ENCODE measurements around the gene DHCR7. TPM values are rescaled to one million over a fixed set of nuclear protein-coding genes. Genes with fewer than 3 reads are reported as not detected.

DHCR7 gene
- total RNA-seq, 4 donors from 2014 or later = 7.1 to 24.1 (median 17.8) TPM

DNA sequence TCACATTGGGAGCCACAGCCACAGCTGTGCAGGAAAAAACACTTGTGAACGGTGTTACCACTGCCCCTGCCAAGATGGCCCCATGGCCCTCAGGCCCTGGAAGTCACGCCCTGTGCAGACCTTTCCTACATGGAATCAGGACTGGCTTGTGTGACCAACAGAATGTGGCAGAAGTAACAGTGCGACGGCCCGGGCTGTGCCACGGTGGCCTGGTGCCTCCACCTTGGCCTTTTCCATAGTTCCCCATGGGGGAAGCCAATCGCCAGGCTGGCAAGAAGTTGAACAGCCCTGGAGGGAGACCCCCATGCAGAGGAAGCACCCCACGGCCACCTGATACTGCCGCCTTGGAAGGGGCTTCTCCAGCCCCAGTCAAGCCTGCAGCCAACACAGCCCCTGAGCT, 48.0 kb downstream of the DHCR7 start:
- no peaks in the 10 kb centered on the region for H3K27me3 ChIP-seq
- DNase-seq = no peak
- H3K36me3 ChIP-seq = no peaks in the 10 kb centered on the region
- no peaks in the 10 kb centered on the region for H3K9me3 ChIP-seq
- no peak overlapping the region for H3K27ac ChIP-seq
- intact Hi-C loops (cut with DNase I; ENCODE audit: low total_unique reads) = no loop called here
- no peaks in the 10 kb centered on the region for H3K4me1 ChIP-seq
- TF ChIP-seq, protein P1, sequence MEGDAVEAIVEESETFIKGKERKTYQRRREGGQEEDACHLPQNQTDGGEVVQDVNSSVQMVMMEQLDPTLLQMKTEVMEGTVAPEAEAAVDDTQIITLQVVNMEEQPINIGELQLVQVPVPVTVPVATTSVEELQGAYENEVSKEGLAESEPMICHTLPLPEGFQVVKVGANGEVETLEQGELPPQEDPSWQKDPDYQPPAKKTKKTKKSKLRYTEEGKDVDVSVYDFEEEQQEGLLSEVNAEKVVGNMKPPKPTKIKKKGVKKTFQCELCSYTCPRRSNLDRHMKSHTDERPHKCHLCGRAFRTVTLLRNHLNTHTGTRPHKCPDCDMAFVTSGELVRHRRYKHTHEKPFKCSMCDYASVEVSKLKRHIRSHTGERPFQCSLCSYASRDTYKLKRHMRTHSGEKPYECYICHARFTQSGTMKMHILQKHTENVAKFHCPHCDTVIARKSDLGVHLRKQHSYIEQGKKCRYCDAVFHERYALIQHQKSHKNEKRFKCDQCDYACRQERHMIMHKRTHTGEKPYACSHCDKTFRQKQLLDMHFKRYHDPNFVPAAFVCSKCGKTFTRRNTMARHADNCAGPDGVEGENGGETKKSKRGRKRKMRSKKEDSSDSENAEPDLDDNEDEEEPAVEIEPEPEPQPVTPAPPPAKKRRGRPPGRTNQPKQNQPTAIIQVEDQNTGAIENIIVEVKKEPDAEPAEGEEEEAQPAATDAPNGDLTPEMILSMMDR (IDR thresholded peaks at IDR 0.05) = no peak
- TF ChIP-seq POLR2A (IDR thresholded peaks at IDR 0.05) = no peak
- no peak overlapping the region for H3K4me3 ChIP-seq

DNA sequence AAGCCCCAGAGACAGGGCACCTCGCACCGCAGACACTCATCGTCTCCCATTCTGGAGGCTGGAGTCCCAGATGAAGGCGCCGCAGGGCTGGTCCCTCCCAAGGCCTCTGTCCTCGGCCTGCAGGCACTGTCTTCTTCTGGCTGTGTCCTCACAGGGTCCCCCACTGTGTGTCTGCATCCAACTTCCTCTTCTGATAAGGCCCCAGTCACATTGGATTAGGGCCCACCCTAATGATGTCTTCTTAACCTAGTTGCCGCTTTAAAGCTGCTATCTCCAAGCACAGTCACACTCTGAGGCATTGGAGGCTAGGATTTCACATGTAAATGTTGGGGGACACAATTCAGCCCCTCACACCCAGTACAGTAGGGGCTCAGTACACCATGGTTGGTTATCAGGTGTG, 48.9 kb downstream of the DHCR7 start:
- no peaks in the 10 kb centered on the region for H3K4me1 ChIP-seq
- no peaks in the 10 kb centered on the region for H3K36me3 ChIP-seq
- no peak overlapping the region for H3K27ac ChIP-seq
- DNase-seq = no peak
- no peak overlapping the region for H3K4me3 ChIP-seq
- intact Hi-C loops (cut with DNase I; ENCODE audit: low total_unique reads) = no loop called here
- H3K9me3 ChIP-seq = no peaks in the 10 kb centered on the region
- H3K27me3 ChIP-seq = no peaks in the 10 kb centered on the region
- TF ChIP-seq POLR2A (IDR thresholded peaks at IDR 0.05) = no peak
- TF ChIP-seq, protein P1 (IDR thresholded peaks at IDR 0.05) = no peak

DNA sequence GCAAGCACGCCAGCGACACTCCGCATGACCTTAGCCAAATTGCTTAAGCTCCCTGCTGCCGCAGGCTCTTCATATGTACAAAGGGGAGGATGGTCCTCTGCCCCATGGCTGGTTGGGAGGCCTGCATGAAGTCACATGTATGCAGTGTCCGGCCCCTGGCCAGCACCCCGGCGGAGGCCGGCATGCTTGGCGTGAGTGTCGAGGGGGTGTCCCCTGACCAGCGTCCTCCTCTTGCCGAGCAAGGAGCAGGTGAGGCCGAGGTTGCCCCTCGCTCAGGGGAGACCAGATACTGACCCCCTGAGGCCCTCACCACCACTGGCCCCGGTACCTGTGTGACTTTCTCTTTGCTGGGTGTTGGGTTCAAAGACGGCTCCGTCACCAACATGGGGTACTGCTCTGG, 50.2 kb downstream of the DHCR7 start:
- Histone ChIP-seq H3K9me3 (no peaks in the 10 kb centered on the region), H3K27me3 (no peaks in the 10 kb centered on the region), H3K4me1 (no peaks in the 10 kb centered on the region), H3K4me3 (no peak overlapping the region), H3K36me3 (no peaks in the 10 kb centered on the region), H3K27ac (no peak overlapping the region)
- no peak for TF ChIP-seq POLR2A (IDR thresholded peaks at IDR 0.05)
- TF ChIP-seq, protein P1 (IDR thresholded peaks at IDR 0.05) = no peak
- intact Hi-C loops (cut with DNase I; ENCODE audit: low total_unique reads) = no loop called here
- no peak for DNase-seq

DNA sequence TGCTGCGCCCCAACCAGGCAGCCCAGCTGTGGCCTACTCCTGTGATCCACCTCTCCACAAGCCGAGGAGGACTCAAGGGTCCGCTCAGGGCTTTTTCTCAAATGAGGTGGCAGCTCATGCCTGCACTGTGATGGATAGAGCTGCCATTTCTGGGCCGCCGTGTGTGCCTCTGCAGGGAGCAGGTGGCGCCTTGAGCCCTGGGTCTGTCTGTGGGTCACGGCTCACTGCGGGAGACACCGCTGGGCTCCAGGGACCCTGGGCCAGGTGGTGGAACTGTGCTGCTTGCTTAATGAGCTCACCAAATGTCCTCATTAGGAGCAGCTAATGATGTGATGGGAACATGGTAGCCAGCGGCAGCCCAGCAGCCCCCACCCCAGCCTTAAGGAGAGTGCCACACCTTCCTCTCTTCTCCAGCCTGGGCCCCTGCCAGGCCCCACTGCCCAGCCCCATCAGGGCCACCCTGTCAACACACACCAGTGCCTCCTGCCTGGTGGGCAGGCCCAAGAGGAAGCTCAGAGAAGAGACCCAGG, 50.8 kb downstream of the DHCR7 start:
- no peak for DNase-seq
- no peaks in the 10 kb centered on the region for H3K27me3 ChIP-seq
- H3K4me1 ChIP-seq = no peaks in the 10 kb centered on the region
- no peak overlapping the region for H3K4me3 ChIP-seq
- intact Hi-C loops (cut with DNase I; ENCODE audit: low total_unique reads) = no loop called here
- no peak overlapping the region for H3K27ac ChIP-seq
- TF ChIP-seq, protein P1 (IDR thresholded peaks at IDR 0.05) = no peak
- TF ChIP-seq POLR2A (IDR thresholded peaks at IDR 0.05) = no peak
- no peaks in the 10 kb centered on the region for H3K36me3 ChIP-seq
- no peaks in the 10 kb centered on the region for H3K9me3 ChIP-seq

DNA sequence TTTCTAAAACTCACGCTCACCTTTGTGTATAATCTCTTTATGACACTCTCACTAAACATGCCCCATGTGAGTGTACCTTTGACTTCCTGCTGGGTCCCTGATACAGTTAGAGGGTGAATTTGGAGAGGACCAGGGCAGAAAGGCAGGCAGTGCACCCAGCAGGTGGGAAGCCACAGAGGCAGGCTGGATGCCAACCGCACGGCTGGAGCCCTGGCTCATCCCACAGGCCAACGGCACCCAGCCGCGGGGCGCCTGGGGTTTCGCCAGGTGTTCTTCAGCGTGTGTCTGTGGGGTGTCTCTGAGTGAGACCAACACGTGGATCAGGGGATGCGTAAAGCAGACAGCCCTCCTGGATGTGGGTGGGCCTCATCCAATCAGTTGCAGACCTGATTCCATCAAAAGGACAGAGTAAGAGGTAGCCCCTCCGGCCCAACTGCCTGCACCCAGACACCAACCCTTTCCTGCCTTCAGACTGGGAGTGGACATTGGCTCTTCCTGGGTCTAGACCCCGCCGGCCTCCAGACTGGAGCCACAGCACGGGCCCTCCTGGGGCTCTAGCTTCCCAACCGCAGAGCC, 51.6 kb downstream of the DHCR7 start:
- intact Hi-C loops (cut with DNase I; ENCODE audit: low total_unique reads) = no loop called here
- TF ChIP-seq, protein P1 (IDR thresholded peaks at IDR 0.05) = no peak
- TF ChIP-seq POLR2A (IDR thresholded peaks at IDR 0.05) = no peak
- no peak overlapping the region for H3K27ac ChIP-seq
- no peak overlapping the region for H3K4me3 ChIP-seq
- H3K9me3 ChIP-seq = no peaks in the 10 kb centered on the region
- H3K36me3 ChIP-seq = no peaks in the 10 kb centered on the region
- no peaks in the 10 kb centered on the region for H3K27me3 ChIP-seq
- H3K4me1 ChIP-seq = no peaks in the 10 kb centered on the region
- no peak for DNase-seq

All from uterus (tissue), 4 donors.